Erythroblast (primary cell): Measurements from ENCODE around the gene KLHL29.

Experiments
- GATA1 ChIP-seq: IDR thresholded peaks from 2 replicates; pipeline ENCODE4 v1.6.1; 2011; ENCODE audit warnings: low read depth, mild to moderate bottlenecking, control low read depth, low read length, moderate library complexity
- POLR2A ChIP-seq: IDR thresholded peaks from 2 replicates; pipeline ENCODE4 v1.6.1; 2011; ENCODE audit warnings: mild to moderate bottlenecking, low read length

DNA sequence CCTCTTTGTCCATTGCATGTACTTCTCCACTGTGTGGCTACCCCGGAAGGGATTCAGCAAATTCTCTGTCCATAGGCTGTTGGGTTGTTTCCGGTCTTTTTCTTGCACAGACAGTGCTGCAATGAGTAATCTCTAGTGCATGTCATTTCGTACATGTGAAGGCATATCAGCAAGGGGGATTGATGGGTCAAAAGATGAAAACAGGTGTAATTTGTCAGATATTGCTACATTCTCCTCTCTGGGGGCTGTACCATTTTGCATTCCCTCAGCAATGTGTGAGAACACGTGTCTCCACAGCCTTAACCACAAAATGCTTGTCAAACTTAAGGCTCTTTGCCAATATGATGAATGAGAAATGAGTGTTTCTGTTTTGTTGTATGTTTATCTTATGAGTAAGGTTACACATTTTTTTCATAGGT lies 60.5 kb downstream of the KLHL29 start:
- TF ChIP-seq POLR2A, result no peak
- TF ChIP-seq GATA1, result no peak
